ENCODE measurements around the gene RAD51AP1. TPM values are rescaled to one million over a fixed set of nuclear protein-coding genes. Genes with fewer than 3 reads are reported as not detected.

RAD51AP1 gene
- total and polyA plus RNA-seq, 4 donors, result 1.2 to 2.9 (median 2.5) TPM

Other genes with a start within 250 kb of the RAD51AP1 start
- 10 to 100 TPM in 1 of 2 donors, 1 to 10 TPM in 1; 7.2 to 10.5 TPM for gene TIGAR, start 217.7 kb upstream of the RAD51AP1 start, total RNA-seq
- 1 to 10 TPM; 2.9 to 4.6 TPM for gene TIGAR, start 217.7 kb upstream of the RAD51AP1 start, polyA plus RNA-seq
- not detected for gene FGF23, start 159.2 kb upstream of the RAD51AP1 start, total RNA-seq
- not detected for gene FGF23, start 159.2 kb upstream of the RAD51AP1 start, polyA plus RNA-seq
- gene FGF6, start 93.1 kb upstream of the RAD51AP1 start, total RNA-seq, result not detected
- gene FGF6, start 93.1 kb upstream of the RAD51AP1 start, polyA plus RNA-seq, result not detected
- gene DYRK4, start 23.3 kb downstream of the RAD51AP1 start, total RNA-seq, result 10 to 100 TPM; 29.6 to 33.8 TPM
- gene DYRK4, start 23.3 kb downstream of the RAD51AP1 start, polyA plus RNA-seq, result 10 to 100 TPM; 45.3 to 74.8 TPM
- 1 to 10 TPM in 1 of 2 donors, under 1 TPM in 1; 0.68 to 1.4 TPM for gene AKAP3, start 110.2 kb downstream of the RAD51AP1 start, total RNA-seq
- under 1 TPM; 0.50 to 0.51 TPM for gene AKAP3, start 110.2 kb downstream of the RAD51AP1 start, polyA plus RNA-seq
- gene NDUFA9, start 110.2 kb downstream of the RAD51AP1 start, total RNA-seq, result 10 to 100 TPM; 47.9 to 56.3 TPM
- gene NDUFA9, start 110.2 kb downstream of the RAD51AP1 start, polyA plus RNA-seq, result 10 to 100 TPM; 18.0 to 43.0 TPM
- gene GALNT8, start 181.5 kb downstream of the RAD51AP1 start, total RNA-seq, result 1 to 10 TPM; 4.7 to 6.9 TPM
- 1 to 10 TPM; 1.4 to 1.6 TPM for gene GALNT8, start 181.5 kb downstream of the RAD51AP1 start, polyA plus RNA-seq